Adrenal gland (tissue), 12 donors: ENCODE results near the gene IQGAP3. TPM values are rescaled to one million over a fixed set of nuclear protein-coding genes. Genes with fewer than 3 reads are reported as not detected.

Source experiments
- DNase-seq, 7 donors: peaks; one replicate each; pipeline ENCODE4 v3.0.0-alpha.2; 2019 to 2020
- H3K27ac ChIP-seq, 5 donors: fragments of 200-600 bp; sonication (generic) in 4 of 5; 1 replicate in 3 of 5; 2 replicates in 2 of 5; pipeline versions ENCODE4 v1.5.1 to v1.8.0; 2016 to 2020; ENCODE audit warnings: mild to moderate bottlenecking in 1 of 5
- H3K27me3 ChIP-seq: fragments of 200-600 bp; 2 replicates; pipeline ENCODE4 v1.8.0; 2021
- H3K36me3 ChIP-seq, 2 donors: fragments of 200-600 bp; replicated peaks in 1 of 2; 1 replicate in 1 of 2; 2 replicates in 1 of 2; pipeline versions ENCODE4 v1.5.1 to v1.8.0; 2018 to 2022
- H3K4me1 ChIP-seq, 2 donors: fragments of 200-600 bp; replicated peaks in 1 of 2; 1 replicate in 1 of 2; 2 replicates in 1 of 2; pipeline versions ENCODE4 v1.5.1 to v1.8.0; 2018 to 2021
- H3K4me3 ChIP-seq, 4 donors: fragments of 200-600 bp; sonication (generic) in 3 of 4; one replicate each; pipeline ENCODE4 v1.5.1; 2016 to 2018
- H3K9me3 ChIP-seq, 3 donors: fragments of 200-600 bp; sonication (generic) in 1 of 3; replicated peaks in 1 of 3; 1 replicate in 2 of 3; 2 replicates in 1 of 3; pipeline versions ENCODE4 v1.5.1 to v1.8.0; 2016 to 2021
- CTCF ChIP-seq, 6 experiments: fragments of 450-650 bp in 4 of 6; fragments of 200-600 bp in 2 of 6; sonication (generic) in 1 of 6; IDR thresholded peaks; 1 replicate in 5 of 6; 2 replicates in 1 of 6; pipeline versions ENCODE4 v1.5.1 to v1.8.0; 2016 to 2021; ENCODE audit warnings: antibody characterized with exemption in 6 of 6, mild to moderate bottlenecking in 2 of 6, moderate library complexity in 1 of 6
- POLR2A ChIP-seq, 2 donors: fragments of 450-650 bp; IDR thresholded peaks; one replicate each; pipeline ENCODE4 v1.6.1; 2017; ENCODE audit warnings: antibody characterized with exemption in 2 of 2, mild to moderate bottlenecking in 2 of 2, moderate library complexity in 1 of 2
- WGBS, 4 donors: extraction: QIAGEN DNeasy Blood & Tissue Kit in 2 of 4; methylation state at CpG; one replicate each; pipeline versions ENCODE4 v1.1.5 to v1.1.7; 2013 to 2017; 5-methylcytosine and 5-hydroxymethylcytosine counted together
- intact Hi-C, 2 donors: fragments of 100-400 bp; cut with DNase I; formaldehyde crosslinking; loops; one replicate each; pipeline versions ENCODE4 v1.14.1 to v1.15.0; 2022 to 2023
- polyA plus RNA-seq, 3 donors: library from polyadenylated mRNA; stranded (reverse); fragments of 200-250 nt in 2 of 3; fragments of 350-450 nt in 1 of 3; fragmentation: Illumina TruSeq in 1 of 3; extraction: RNeasy Lipid Tissue Mini Kit (QIAGEN cat#74804) in 1 of 3; gene quantifications; one replicate each; pipeline ENCODE4 v1.2.3, GENCODE V29; 2013 to 2014
- total RNA-seq, 9 donors: library from RNA; depleted of rRNA in 4 of 9; stranded (reverse); fragments of >200 nt in 4 of 9; fragments of 120-200 nt in 1 of 9; fragmentation: NEBNext Ultra II Directional in 1 of 9; extraction: Animal tissue kit (Norgen Biotek cat#: 25700) in 1 of 9; gene quantifications; one replicate each; pipeline versions ENCODE4 v1.1.0 to v1.2.4, GENCODE V29; 2013 to 2023
- donor health status: healthy with polysubstance abuse.
- donor health status: Bipolar disorder and iron deficiency.
- donor health status: DM: yes; HTN: yes; CAD: no.
- donor health status: DM: no; HTN: no; CAD: no.
- donor health status: DM: no; HTN: no; CAD: no.
- donor health status: DM: yes; HTN: yes; CAD: no.

IQGAP3 gene
- total and polyA plus RNA-seq, 12 donors: 0.16 to 5.3 (median 0.80) TPM

- 0 to 1% (median 0%) methylated on average over 5 to 35 of the region's 35 CpGs for WGBS, 4 donors
These were observed 28.9 kb upstream of the IQGAP3 start, which contains the start of gene GPATCH4 for GRCh38 chr1:156601122-156601830. Gene GPATCH4, minus strand, starts transcription at chr1:156601479.

GRCh38 chr1:156600733-156601121 lies 28.4 kb upstream of the IQGAP3 start:
- intact Hi-C loops: no loop called here
- WGBS, 4 donors: 1 to 3% (median 2%) methylated on average over 13 of the region's 13 CpGs
- peaks cover 0 to 27% of the 10 kb centered on the region in 2 donors for H3K36me3 ChIP-seq
- no peak for TF ChIP-seq POLR2A (IDR thresholded peaks at IDR 0.05)
- TF ChIP-seq CTCF (IDR thresholded peaks at IDR 0.05): no peak
- peak overlapping the region; percentile 11 to 64 (median 35) for H3K4me3 ChIP-seq
- peaks cover 6 to 16% of the 10 kb centered on the region in 2 donors for H3K4me1 ChIP-seq
- no peaks in the 10 kb centered on the region for H3K9me3 ChIP-seq
- no peak for DNase-seq
- H3K27me3 ChIP-seq: no peaks in the 10 kb centered on the region
- H3K27ac ChIP-seq: peak overlapping the region in 2 of 5 donors; percentile 73 to 74

More at GRCh38 chr1:156601122-156601830, 28.9 kb upstream of the IQGAP3 start, which contains the start of gene GPATCH4:
- Histone ChIP-seq H3K9me3 (no peaks in the 10 kb centered on the region), H3K4me1 (peaks cover 6 to 16% of the 10 kb centered on the region in 2 donors), H3K36me3 (peaks cover 0 to 22% of the 10 kb centered on the region in 2 donors), H3K27ac (peak within 1 kb of the TSS in 4 of 5 donors; percentile 45 to 74 (median 66)), H3K4me3 (peak within 1 kb of the TSS; percentile 11 to 64 (median 35)), H3K27me3 (no peaks in the 10 kb centered on the region)
- intact Hi-C loops: no loop called here
- peak in 1 of 2 donors; percentile 27 for TF ChIP-seq POLR2A (IDR thresholded peaks at IDR 0.05)
- TF ChIP-seq CTCF (IDR thresholded peaks at IDR 0.05): no peak
- DNase-seq: peak; percentile 76 to 92 (median 88)

- H3K4me3 ChIP-seq: no peak overlapping the region
- no peak overlapping the region for H3K27ac ChIP-seq
- H3K4me1 ChIP-seq: peaks cover 6 to 16% of the 10 kb centered on the region in 2 donors
- H3K9me3 ChIP-seq: no peaks in the 10 kb centered on the region
- WGBS, 4 donors: 69 to 91% (median 79%) methylated on average over 3 of the region's 3 CpGs
- no peaks in the 10 kb centered on the region for H3K27me3 ChIP-seq
- DNase-seq: no peak
- intact Hi-C loops: loop anchor here in 1 of 2 donors (5.0 kb wide), 1 partner anchor 148 kb away; no protein-coding TSS in a partner anchor
- H3K36me3 ChIP-seq: peaks cover 0 to 36% of the 10 kb centered on the region in 2 donors
- TF ChIP-seq POLR2A (IDR thresholded peaks at IDR 0.05): no peak
- TF ChIP-seq CTCF (IDR thresholded peaks at IDR 0.05): peak in 2 of 6 experiments; percentile 6 to 8
These were observed 27.4 kb upstream of the IQGAP3 start for GRCh38 chr1:156599811-156600210.

GRCh38 chr1:156598731-156599432 lies 26.5 kb upstream of the IQGAP3 start:
- Histone ChIP-seq H3K4me1 (peaks cover 6 to 16% of the 10 kb centered on the region in 2 donors), H3K27ac (no peak overlapping the region), H3K4me3 (no peak overlapping the region), H3K9me3 (no peaks in the 10 kb centered on the region), H3K27me3 (no peaks in the 10 kb centered on the region), H3K36me3 (peaks cover 0 to 42% of the 10 kb centered on the region in 2 donors)
- no peak for TF ChIP-seq CTCF (IDR thresholded peaks at IDR 0.05)
- no peak for TF ChIP-seq POLR2A (IDR thresholded peaks at IDR 0.05)
- intact Hi-C loops: loop anchor here in 1 of 2 donors (5.0 kb wide), 1 partner anchor 147 kb away; no protein-coding TSS in a partner anchor
- 93 to 99% (median 95%) methylated on average over 3 to 4 of the region's 4 CpGs for WGBS, 4 donors
- no peak for DNase-seq
